GM23338 (cell line): ENCODE measurements around the gene SLC9A9. TPM values are rescaled to one million over a fixed set of nuclear protein-coding genes. Genes with fewer than 3 reads are reported as not detected.

Source experiments
- ATAC-seq: fragments of 200-7000 bp; cut with Tn5 transposase; 3 replicates; pipeline ENCODE4 v1.9.1; 2020
- DNase-seq: peaks from one replicate; pipeline ENCODE4 v3.0.0-alpha.2; 2015; ENCODE audit warnings: low spot score
- H2AFZ ChIP-seq: fragments of 200-600 bp; sonication (generic); 2 replicates; pipeline ENCODE4 v1.8.0; 2016; ENCODE audit warnings: antibody characterized with exemption, mild to moderate bottlenecking, moderate library complexity
- H3F3A ChIP-seq: fragments of 200-600 bp; sonication (generic); replicated peaks from 2 replicates; pipeline ENCODE4 v1.8.0; 2017; ENCODE audit warnings: antibody characterized with exemption, mixed run types, low read depth
- H3K27ac ChIP-seq: fragments of 200-600 bp; sonication (generic); 2 replicates; pipeline ENCODE4 v1.6.1; 2016; ENCODE audit warnings: low read depth
- H3K27me3 ChIP-seq: fragments of 200-600 bp; sonication (generic); 2 replicates; pipeline ENCODE4 v1.8.0; 2016; ENCODE audit warnings: mild to moderate bottlenecking, mixed run types, moderate library complexity; ENCODE audit not compliant: insufficient read depth
- H3K36me3 ChIP-seq: fragments of 200-600 bp; sonication (generic); 2 replicates; pipeline ENCODE4 v1.8.0; 2016; ENCODE audit warnings: mild to moderate bottlenecking; ENCODE audit not compliant: insufficient read depth
- H3K4me1 ChIP-seq: fragments of 200-600 bp; sonication (generic); 2 replicates; pipeline ENCODE4 v1.8.0; 2016; ENCODE audit warnings: mild to moderate bottlenecking, moderate library complexity; ENCODE audit not compliant: insufficient read depth
- H3K4me2 ChIP-seq: fragments of 200-600 bp; sonication (generic); 2 replicates; pipeline ENCODE4 v1.7.1; 2017; ENCODE audit warnings: mixed run types
- H3K4me3 ChIP-seq: fragments of 200-600 bp; sonication (generic); 2 replicates; pipeline ENCODE4 v1.6.1; 2016; ENCODE audit warnings: mixed run types
- H3K79me2 ChIP-seq: fragments of 200-600 bp; sonication (generic); replicated peaks from 2 replicates; pipeline ENCODE4 v1.8.0; 2017; ENCODE audit warnings: mild to moderate bottlenecking; ENCODE audit not compliant: insufficient read depth
- H3K9me2 ChIP-seq: fragments of 200-600 bp; sonication (generic); 2 replicates; pipeline ENCODE4 v1.8.0; 2017; ENCODE audit not compliant: insufficient read depth
- H4K20me1 ChIP-seq: fragments of 200-600 bp; sonication (generic); replicated peaks from 2 replicates; pipeline ENCODE4 v1.8.0; 2017; ENCODE audit warnings: mild to moderate bottlenecking; ENCODE audit not compliant: insufficient read depth
- H3K27ac Mint-ChIP-seq: 2 replicates; pipeline ENCODE4 v1.8.0; 2020; ENCODE audit warnings: inconsistent platforms, mild to moderate bottlenecking, moderate library complexity, mixed read lengths
- H3K27me3 Mint-ChIP-seq: 3 replicates; pipeline ENCODE4 v1.8.0; 2022; ENCODE audit warnings: low read depth, mild to moderate bottlenecking, moderate library complexity, mixed read lengths, inconsistent platforms; ENCODE audit not compliant: insufficient read depth, poor library complexity
- H3K36me3 Mint-ChIP-seq: 3 replicates; pipeline ENCODE4 v1.8.0; 2021; ENCODE audit warnings: low read depth, mild to moderate bottlenecking, inconsistent platforms, moderate library complexity, mixed read lengths
- H3K4me1 Mint-ChIP-seq: 3 replicates; pipeline ENCODE4 v1.8.0; 2020; ENCODE audit warnings: mild to moderate bottlenecking, inconsistent platforms, mixed read lengths
- H3K4me3 Mint-ChIP-seq: 3 replicates; pipeline ENCODE4 v1.8.0; 2021; ENCODE audit warnings: moderate library complexity, mild to moderate bottlenecking, inconsistent platforms, mixed read lengths
- H3K9me3 Mint-ChIP-seq: 3 replicates; pipeline ENCODE4 v1.8.0; 2020; ENCODE audit warnings: moderate library complexity, mild to moderate bottlenecking, inconsistent platforms, mixed read lengths
- CREB1 ChIP-seq: fragments of 250-450 bp; sonication (Bioruptor Pico); IDR thresholded peaks from 2 replicates; pipeline ENCODE4 v1.5.0; 2020; ENCODE audit warnings: low read depth, mild to moderate bottlenecking, moderate library complexity
- EZH2phosphoT487 ChIP-seq: fragments of 200-600 bp; sonication (generic); IDR thresholded peaks from one replicate; pipeline ENCODE4 v1.8.1; 2018; ENCODE audit warnings: antibody characterized with exemption; ENCODE audit not compliant: unreplicated experiment
- JUNB ChIP-seq: IDR thresholded peaks from one replicate; pipeline ENCODE4 v1.6.1; 2016; ENCODE audit warnings: antibody characterized with exemption; ENCODE audit not compliant: unreplicated experiment
- NANOG ChIP-seq: IDR thresholded peaks from 2 replicates; pipeline ENCODE4 v1.6.1; 2016; ENCODE audit warnings: antibody characterized with exemption, borderline replicate concordance
- POLR2AphosphoS5 ChIP-seq: IDR thresholded peaks from 2 replicates; pipeline ENCODE4 v1.6.1; 2016; ENCODE audit warnings: antibody characterized with exemption, low read depth
- STAT1 ChIP-seq: IDR thresholded peaks from one replicate; pipeline ENCODE4 v1.6.1; 2016; ENCODE audit warnings: antibody characterized with exemption; ENCODE audit not compliant: unreplicated experiment
- ZNF114 ChIP-seq: fragments of 250-450 bp; sonication (Bioruptor Pico); IDR thresholded peaks from 2 replicates; pipeline ENCODE4 v1.5.0; 2020; ENCODE audit warnings: mild to moderate bottlenecking, moderate library complexity
- ZNF331 ChIP-seq: fragments of 250-450 bp; sonication (Bioruptor Pico); IDR thresholded peaks from 2 replicates; pipeline ENCODE4 v1.5.0; 2020; ENCODE audit warnings: low read depth, mild to moderate bottlenecking, moderate library complexity
- polyA plus RNA-seq: library from polyadenylated mRNA; unstranded; fragments of >200 nt; fragmentation: Nextera tagmentation; extraction: Ambion mirVana; gene quantifications from 2 replicates; pipeline ENCODE4 v1.2.1, GENCODE V29; 2016
- total RNA-seq: library from RNA; depleted of rRNA; stranded (reverse); fragments of >200 nt; shearing (Covaris generic); gene quantifications from 2 replicates; pipeline ENCODE4 v1.2.3, GENCODE V29; 2014
- TF ChIP-seq, protein P1 (sequence below): fragments of 250-450 bp; sonication (Bioruptor Pico); IDR thresholded peaks from 2 replicates; pipeline ENCODE4 v1.5.0; 2020; ENCODE audit warnings: mild to moderate bottlenecking, moderate library complexity
- TF ChIP-seq, protein P2 (sequence below): IDR thresholded peaks from 2 replicates; pipeline ENCODE4 v1.6.1; 2016; ENCODE audit warnings: antibody characterized with exemption
- TF ChIP-seq, protein P3 (sequence below): IDR thresholded peaks from one replicate; pipeline ENCODE4 v1.6.1; 2018; ENCODE audit warnings: antibody characterized with exemption; ENCODE audit not compliant: unreplicated experiment

SLC9A9 gene
- total and polyA plus RNA-seq, 2 experiments from 2014 or later = 1.3 to 1.6 TPM

DNA sequence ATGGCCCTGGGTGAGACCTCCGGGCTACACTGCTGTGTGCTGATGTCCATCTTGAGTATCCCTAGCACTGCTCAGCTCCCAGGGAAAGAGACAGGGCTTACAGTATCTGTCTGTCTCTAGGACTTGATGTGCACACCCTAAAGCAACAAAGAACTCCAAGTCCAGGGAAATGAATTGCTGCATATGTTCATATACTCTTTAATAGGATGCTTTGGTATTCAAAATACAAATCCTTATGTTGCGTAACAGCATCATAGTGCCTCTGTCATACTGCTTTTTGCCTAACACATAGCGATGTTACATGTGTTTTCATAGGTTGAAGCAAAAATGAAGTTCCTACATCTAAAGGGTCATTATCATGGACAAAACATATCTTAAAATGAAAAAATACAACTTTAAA lies 299.9 kb downstream of the SLC9A9 start:
- H2AFZ ChIP-seq = no peak overlapping the region
- no peaks in the 10 kb centered on the region for H4K20me1 ChIP-seq
- H3K27me3 ChIP-seq = no peaks in the 10 kb centered on the region
- H3K4me3 ChIP-seq = no peak overlapping the region
- ATAC-seq = no peak
- TF ChIP-seq STAT1 (no peak), CREB1 (no peak), ZNF114 (CRISPR knock-in tag) (no peak), POLR2AphosphoS5 (no peak)
- TF ChIP-seq, protein P1, sequence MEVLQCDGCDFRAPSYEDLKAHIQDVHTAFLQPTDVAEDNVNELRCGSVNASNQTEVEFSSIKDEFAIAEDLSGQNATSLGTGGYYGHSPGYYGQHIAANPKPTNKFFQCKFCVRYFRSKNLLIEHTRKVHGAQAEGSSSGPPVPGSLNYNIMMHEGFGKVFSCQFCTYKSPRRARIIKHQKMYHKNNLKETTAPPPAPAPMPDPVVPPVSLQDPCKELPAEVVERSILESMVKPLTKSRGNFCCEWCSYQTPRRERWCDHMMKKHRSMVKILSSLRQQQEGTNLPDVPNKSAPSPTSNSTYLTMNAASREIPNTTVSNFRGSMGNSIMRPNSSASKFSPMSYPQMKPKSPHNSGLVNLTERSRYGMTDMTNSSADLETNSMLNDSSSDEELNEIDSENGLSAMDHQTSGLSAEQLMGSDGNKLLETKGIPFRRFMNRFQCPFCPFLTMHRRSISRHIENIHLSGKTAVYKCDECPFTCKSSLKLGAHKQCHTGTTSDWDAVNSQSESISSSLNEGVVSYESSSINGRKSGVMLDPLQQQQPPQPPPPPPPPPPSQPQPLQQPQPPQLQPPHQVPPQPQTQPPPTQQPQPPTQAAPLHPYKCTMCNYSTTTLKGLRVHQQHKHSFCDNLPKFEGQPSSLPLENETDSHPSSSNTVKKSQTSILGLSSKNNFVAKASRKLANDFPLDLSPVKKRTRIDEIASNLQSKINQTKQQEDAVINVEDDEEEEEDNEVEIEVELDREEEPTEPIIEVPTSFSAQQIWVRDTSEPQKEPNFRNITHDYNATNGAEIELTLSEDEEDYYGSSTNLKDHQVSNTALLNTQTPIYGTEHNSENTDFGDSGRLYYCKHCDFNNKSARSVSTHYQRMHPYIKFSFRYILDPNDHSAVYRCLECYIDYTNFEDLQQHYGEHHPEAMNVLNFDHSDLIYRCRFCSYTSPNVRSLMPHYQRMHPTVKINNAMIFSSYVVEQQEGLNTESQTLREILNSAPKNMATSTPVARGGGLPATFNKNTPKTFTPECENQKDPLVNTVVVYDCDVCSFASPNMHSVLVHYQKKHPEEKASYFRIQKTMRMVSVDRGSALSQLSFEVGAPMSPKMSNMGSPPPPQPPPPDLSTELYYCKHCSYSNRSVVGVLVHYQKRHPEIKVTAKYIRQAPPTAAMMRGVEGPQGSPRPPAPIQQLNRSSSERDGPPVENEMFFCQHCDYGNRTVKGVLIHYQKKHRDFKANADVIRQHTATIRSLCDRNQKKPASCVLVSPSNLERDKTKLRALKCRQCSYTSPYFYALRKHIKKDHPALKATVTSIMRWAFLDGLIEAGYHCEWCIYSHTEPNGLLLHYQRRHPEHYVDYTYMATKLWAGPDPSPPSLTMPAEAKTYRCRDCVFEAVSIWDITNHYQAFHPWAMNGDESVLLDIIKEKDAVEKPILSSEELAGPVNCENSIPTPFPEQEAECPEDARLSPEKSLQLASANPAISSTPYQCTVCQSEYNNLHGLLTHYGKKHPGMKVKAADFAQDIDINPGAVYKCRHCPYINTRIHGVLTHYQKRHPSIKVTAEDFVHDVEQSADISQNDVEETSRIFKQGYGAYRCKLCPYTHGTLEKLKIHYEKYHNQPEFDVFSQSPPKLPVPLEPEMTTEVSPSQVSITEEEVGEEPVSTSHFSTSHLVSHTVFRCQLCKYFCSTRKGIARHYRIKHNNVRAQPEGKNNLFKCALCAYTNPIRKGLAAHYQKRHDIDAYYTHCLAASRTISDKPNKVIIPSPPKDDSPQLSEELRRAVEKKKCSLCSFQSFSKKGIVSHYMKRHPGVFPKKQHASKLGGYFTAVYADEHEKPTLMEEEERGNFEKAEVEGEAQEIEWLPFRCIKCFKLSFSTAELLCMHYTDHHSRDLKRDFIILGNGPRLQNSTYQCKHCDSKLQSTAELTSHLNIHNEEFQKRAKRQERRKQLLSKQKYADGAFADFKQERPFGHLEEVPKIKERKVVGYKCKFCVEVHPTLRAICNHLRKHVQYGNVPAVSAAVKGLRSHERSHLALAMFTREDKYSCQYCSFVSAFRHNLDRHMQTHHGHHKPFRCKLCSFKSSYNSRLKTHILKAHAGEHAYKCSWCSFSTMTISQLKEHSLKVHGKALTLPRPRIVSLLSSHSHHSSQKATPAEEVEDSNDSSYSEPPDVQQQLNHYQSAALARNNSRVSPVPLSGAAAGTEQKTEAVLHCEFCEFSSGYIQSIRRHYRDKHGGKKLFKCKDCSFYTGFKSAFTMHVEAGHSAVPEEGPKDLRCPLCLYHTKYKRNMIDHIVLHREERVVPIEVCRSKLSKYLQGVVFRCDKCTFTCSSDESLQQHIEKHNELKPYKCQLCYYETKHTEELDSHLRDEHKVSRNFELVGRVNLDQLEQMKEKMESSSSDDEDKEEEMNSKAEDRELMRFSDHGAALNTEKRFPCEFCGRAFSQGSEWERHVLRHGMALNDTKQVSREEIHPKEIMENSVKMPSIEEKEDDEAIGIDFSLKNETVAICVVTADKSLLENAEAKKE (CRISPR knock-in tag) = no peak
- H3F3A ChIP-seq = no peaks in the 10 kb centered on the region
- H3K27me3 Mint-ChIP-seq = no peaks in the 10 kb centered on the region
- no peak overlapping the region for H3K4me3 Mint-ChIP-seq
- H3K4me2 ChIP-seq = no peak overlapping the region
- H3K4me1 ChIP-seq = no peaks in the 10 kb centered on the region
- H3K27ac Mint-ChIP-seq = no peak overlapping the region
- no peaks in the 10 kb centered on the region for H3K36me3 ChIP-seq
- DNase-seq = no peak
- no peaks in the 10 kb centered on the region; the same call in 2 of the 3 replicates for H3K36me3 Mint-ChIP-seq
- H3K9me2 ChIP-seq = peaks cover 19% of the 10 kb centered on the region
- H3K79me2 ChIP-seq = no peaks in the 10 kb centered on the region
- no peaks in the 10 kb centered on the region for H3K4me1 Mint-ChIP-seq
- no peaks in the 10 kb centered on the region for H3K9me3 Mint-ChIP-seq
- H3K27ac ChIP-seq = no peak overlapping the region

DNA sequence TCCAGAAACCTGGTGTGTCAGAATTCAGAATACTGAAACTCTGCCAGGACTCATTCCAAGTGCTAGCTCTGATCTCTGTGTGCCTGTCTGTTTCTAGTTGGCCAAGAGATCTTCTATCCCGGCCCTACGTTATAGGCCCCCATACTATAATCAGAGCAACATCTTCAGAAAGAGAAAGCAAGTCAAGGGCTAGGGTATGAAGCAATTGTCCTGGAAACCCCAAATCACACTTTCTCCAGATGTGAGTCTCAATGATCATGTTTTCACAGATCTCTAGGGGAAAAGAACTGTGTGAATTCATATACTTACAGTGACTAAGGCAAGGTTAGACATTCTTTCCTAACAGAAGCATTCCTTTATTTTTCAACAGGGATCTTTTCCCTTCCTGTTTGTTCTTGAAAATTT lies 309.7 kb downstream of the SLC9A9 start:
- Histone ChIP-seq H3K4me3 (no peak overlapping the region), H3K9me2 (0 out of 2 replicates have a peak, but pooled peaks cover 3% of the 10 kb centered on the region), H3K4me1 (peaks cover 9% of the 10 kb centered on the region; the same call in 1 of the 2 replicates), H3F3A (no peaks in the 10 kb centered on the region), H3K36me3 (no peaks in the 10 kb centered on the region), H3K27ac (no peak overlapping the region), H3K4me2 (no peak overlapping the region), H3K79me2 (no peaks in the 10 kb centered on the region), H4K20me1 (no peaks in the 10 kb centered on the region), H3K27me3 (no peaks in the 10 kb centered on the region), H2AFZ (no peak overlapping the region)
- peaks cover 6% of the 10 kb centered on the region for H3K4me1 Mint-ChIP-seq
- DNase-seq (no peak), ATAC-seq (no peak)
- no peaks in the 10 kb centered on the region for H3K9me3 Mint-ChIP-seq
- H3K27me3 Mint-ChIP-seq = peaks cover 2% of the 10 kb centered on the region
- H3K27ac Mint-ChIP-seq = no peak overlapping the region
- TF ChIP-seq NANOG = no peak
- no peak for TF ChIP-seq POLR2AphosphoS5
- TF ChIP-seq, protein P2, sequence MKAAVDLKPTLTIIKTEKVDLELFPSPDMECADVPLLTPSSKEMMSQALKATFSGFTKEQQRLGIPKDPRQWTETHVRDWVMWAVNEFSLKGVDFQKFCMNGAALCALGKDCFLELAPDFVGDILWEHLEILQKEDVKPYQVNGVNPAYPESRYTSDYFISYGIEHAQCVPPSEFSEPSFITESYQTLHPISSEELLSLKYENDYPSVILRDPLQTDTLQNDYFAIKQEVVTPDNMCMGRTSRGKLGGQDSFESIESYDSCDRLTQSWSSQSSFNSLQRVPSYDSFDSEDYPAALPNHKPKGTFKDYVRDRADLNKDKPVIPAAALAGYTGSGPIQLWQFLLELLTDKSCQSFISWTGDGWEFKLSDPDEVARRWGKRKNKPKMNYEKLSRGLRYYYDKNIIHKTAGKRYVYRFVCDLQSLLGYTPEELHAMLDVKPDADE = no peak
- TF ChIP-seq CREB1 = no peak
- TF ChIP-seq STAT1 = no peak
- TF ChIP-seq, protein P3, sequence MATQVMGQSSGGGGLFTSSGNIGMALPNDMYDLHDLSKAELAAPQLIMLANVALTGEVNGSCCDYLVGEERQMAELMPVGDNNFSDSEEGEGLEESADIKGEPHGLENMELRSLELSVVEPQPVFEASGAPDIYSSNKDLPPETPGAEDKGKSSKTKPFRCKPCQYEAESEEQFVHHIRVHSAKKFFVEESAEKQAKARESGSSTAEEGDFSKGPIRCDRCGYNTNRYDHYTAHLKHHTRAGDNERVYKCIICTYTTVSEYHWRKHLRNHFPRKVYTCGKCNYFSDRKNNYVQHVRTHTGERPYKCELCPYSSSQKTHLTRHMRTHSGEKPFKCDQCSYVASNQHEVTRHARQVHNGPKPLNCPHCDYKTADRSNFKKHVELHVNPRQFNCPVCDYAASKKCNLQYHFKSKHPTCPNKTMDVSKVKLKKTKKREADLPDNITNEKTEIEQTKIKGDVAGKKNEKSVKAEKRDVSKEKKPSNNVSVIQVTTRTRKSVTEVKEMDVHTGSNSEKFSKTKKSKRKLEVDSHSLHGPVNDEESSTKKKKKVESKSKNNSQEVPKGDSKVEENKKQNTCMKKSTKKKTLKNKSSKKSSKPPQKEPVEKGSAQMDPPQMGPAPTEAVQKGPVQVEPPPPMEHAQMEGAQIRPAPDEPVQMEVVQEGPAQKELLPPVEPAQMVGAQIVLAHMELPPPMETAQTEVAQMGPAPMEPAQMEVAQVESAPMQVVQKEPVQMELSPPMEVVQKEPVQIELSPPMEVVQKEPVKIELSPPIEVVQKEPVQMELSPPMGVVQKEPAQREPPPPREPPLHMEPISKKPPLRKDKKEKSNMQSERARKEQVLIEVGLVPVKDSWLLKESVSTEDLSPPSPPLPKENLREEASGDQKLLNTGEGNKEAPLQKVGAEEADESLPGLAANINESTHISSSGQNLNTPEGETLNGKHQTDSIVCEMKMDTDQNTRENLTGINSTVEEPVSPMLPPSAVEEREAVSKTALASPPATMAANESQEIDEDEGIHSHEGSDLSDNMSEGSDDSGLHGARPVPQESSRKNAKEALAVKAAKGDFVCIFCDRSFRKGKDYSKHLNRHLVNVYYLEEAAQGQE = no peak
- no peak for TF ChIP-seq EZH2phosphoT487
- no peak for TF ChIP-seq ZNF331 (CRISPR knock-in tag)
- no peak for TF ChIP-seq JUNB
- H3K36me3 Mint-ChIP-seq = no peaks in the 10 kb centered on the region
- no peak overlapping the region for H3K4me3 Mint-ChIP-seq
